Kidney capillary endothelial cell (primary cell): ENCODE measurements around the gene SPEN.
"Not testable (repeated sequence)": the region's sequence is repeated elsewhere in the genome, so short reads cannot be mapped to it uniquely, and the experiment has no call there.

ENCODE experiments used
- DNase-seq: peaks from one replicate; pipeline ENCODE4 v3.0.0-alpha.2; 2018; ENCODE audit warnings: low spot score

SPEN gene

GRCh38 chr1:15858069-15858670, 10.7 kb downstream of the SPEN start:
- no peak for DNase-seq

- DNase-seq: no peak
Observed at GRCh38 chr1:15858672-15859372, 11.3 kb downstream of the SPEN start.

DNA sequence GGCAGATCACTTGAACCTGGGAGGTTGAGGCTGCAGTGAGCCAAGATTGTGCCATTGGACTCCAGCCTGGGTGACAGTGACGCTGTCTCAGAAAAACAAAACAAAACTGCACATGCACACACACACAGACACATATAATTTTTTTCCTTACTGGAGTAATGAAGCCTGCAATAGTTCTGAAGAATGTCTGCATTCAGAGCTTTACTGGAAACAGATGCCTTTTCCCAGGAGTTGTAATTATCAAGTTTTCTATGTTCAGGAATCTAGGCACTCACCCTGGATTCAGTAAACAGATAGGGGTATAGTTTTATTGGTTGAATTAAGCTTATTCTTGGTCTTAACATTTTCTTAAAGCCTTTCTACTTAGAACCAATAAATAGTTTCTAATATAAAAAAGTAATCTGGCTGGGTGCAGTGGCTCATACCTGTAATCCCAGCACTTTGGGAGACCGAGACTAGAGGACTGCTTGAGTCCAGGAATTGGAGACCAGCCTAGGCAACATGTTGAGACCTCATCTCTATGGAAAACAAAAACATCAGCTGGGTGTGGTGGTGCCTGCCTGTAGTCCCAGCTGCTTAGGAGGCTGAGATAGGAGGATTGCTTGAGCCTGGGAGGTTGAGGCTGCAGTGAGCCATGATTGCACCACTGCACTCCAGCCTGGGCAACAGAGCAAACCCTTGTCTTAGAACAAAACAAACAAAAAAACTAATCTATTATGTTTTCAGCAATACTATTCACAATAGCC, 15.8 kb downstream of the SPEN start:
- no peak for DNase-seq

GRCh38 chr1:15866721-15867201, 19.3 kb downstream of the SPEN start:
- DNase-seq: no peak

DNA sequence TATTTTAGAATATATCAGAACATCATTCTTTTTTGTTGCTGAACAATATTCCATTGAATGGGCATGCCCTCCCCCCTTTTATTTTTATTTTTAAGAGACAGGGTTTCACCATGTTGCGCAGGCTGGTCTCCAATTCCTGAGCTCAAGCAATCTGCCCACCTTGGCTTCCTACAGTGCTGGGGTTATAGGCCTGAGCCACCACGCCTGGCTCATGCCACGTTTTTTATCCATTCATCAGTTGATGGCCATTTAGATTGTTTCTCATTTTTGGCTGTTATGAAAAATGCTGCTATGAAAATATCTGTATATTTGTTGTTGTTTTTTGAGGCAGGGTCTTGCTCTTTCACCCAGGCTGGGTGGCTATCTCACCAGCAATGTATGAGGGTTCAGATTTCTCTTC, 19.8 kb downstream of the SPEN start:
- no peak for DNase-seq

GRCh38 chr1:15869413-15869812, 21.9 kb downstream of the SPEN start:
- DNase-seq: no peak

- DNase-seq: no peak
Observed at GRCh38 chr1:15870421-15870820, 22.9 kb downstream of the SPEN start.

DNA sequence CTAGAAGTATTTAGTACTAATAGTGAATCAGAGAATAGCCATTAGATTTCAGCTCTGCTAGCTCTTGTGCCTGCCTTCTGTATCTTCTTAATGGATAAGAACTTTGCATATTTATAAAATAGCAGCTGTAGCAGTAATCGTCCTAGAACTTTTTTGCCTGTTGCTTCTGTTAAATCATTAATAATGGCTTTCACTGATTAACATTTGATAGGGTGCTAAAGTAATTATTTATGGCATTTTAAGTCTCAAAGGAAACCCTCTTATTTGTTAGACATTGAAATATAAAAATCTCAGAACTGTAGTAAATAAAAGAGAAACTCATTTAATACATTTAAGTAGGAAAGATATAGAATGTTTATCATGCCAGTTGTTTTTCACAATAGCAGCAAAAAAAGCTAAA, 27.0 kb downstream of the SPEN start:
- no peak for DNase-seq

DNA sequence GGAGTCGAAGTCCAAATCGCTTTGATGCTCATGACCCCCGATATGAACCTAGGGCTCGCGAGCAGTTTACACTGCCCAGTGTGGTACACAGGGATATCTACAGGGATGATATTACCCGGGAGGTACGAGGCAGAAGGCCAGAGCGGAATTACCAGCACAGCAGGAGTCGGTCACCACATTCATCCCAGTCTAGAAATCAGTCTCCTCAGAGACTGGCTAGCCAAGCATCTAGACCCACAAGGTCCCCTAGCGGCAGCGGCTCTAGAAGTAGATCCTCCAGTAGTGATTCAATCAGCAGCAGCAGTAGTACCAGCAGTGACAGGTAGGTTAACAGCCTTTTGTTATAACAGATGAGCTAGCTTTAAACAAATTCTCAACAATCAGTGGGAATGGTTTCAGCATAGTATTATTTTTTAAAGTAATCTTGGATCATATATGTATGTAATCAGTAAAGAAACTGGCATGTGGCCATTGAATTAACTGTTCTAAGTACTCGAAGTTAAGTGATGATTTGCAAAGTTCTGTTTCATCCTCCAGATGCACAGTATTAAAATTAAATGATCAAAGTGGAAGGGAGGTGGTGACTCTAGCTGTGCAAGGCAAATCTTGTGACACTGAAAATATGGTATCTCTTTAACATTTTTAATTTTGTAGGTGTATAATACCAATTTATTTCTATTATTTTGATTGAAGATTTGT, 29.0 kb downstream of the SPEN start:
- DNase-seq: no peak

DNA sequence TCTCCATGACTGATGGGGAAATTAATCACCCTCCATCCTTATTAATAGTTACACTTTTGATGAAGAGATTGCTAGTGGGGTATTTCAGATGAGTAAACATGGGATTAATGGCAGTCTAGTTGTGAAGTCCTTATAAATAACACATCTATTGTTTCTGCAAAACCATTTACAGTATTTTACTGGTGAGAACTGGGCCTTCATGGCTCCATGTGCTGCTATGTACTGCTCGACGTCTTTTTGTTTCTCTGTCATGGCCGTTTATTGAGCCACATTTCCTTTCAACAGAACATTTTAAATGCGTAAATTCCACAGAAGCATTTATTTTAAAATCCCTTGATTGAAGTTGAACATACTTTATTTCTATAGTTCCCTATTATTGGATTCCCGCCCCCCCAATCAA, 34.5 kb downstream of the SPEN start:
- no peak for DNase-seq

DNA sequence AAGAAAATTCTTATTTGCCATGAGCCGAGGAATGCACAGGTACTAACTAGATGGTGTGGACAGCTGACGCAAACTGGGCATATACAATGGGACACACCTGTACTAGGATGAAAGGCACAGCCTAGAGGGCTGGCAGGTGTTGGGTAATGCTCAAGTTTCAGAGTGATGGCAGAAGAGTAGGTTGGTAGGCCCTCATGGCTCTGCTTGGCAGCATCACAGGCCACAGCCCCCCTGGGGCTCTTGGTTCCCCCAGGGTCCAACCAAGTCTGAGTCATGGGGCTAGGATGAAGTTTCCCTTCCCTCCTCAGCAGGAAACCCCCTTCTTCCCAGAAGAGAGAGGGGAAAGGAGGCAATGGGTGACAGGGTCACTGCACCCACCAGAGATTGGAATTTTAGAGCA, 35.2 kb downstream of the SPEN start:
- DNase-seq: no peak

- DNase-seq: no peak
Observed at GRCh38 chr1:15883326-15883725, 35.8 kb downstream of the SPEN start.

DNA sequence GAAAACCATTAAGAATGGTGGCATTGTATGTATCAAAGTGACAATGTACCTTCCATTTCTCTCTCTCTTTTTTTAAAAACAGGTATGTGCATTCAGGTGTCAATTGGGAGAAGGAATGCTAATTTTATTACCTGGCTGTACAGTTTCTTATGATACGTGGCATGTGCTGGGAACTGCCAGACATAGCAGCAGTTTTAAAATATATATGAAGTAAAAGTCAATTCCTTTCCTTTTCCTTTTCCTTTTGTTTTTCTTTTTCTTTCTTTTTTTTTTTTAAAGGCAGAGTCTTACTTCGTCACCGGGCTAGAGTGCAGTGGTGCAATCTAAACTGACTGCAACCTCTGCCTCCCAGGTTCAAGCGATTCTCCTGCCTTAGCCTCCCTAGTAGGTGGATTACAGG, 37.0 kb downstream of the SPEN start:
- no peak for DNase-seq

DNA sequence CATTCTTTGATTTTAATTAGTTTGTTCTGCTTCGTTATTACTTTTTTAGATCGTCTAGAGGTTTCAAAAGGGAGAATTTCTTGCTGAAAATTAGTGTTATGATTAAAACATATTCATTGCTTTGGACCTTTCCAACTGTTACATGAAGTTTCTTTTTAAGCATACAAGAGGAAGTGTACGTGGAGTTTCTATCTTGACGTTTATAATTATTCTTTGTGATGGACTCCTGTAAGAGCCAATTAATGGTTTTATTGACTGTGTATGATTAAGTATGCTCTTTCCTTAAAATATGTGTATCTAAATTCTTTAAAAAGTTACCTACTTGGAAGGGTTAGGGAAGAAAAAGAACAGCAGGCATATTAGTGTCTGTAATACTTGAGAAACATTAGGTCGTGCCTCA, 37.8 kb downstream of the SPEN start:
- no peak for DNase-seq

DNA sequence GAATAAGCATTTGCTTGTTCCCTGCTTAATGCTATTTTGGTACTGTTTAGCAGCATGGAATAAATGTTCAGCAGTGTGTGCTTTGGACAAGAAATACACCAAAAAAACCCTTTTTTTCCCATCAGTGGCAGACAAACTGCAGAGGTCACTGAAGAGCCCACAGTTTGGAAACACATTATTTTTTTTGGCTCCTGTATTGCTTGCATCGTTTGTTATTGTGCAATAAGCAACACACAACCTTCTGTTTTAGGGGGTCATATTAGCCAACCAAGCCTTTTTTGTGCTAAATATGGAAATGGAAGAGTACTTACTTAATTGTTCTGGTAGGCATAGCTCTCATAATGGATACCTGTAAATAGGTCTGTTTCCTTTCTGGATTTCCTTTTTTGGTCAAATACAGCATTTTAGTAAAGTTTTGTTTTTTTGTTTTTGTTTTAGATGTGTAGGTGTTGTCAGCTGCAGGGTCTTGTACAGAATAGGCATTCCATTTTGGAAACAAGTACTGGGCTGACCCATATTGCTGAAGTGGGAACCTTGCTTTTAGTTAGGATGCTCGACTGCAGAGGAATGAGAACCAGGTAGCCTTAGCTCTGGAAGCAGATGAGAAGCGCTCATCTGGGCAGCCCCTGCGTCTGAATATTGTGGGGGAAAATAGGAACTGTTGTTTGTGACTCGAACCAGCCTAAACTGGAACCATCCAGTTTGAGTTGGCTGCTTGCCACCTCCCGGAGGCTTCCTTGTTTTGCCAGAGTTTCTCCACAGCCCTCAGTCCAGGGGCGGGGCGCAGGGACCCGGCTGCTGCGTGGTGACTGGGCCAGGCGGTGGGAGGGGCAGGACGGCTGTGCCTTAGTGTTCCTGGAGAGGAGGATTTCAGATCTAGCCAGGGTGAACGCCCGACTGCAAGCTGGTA, 38.4 kb downstream of the SPEN start:
- peak; percentile 86 for DNase-seq

DNA sequence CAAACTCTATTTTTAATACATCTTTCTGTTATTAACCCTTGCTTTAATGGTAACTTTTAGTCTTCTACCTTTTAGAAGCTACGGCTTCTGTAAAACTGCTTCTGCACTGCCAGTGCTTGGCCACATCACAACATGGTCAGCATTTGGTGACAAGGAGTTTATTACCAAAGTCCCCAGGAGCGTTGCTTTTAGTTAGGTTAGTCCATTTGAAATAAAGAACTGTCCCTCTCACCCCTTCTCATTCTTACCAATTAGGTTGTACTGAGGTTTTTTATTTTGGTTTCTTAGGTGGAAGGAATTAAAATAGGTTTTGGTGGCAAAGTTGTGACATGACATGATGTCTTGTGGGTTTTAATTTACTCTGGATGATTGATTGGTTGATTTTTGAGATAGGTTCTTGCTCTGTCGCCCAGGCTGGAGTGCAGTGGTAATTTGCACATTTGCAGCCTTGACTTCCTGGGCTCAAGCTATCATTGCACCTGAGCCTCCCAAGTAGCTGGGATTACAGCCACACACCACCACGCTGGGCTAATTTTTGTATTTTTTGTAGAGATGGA, 39.2 kb downstream of the SPEN start:
- no peak for DNase-seq

DNA sequence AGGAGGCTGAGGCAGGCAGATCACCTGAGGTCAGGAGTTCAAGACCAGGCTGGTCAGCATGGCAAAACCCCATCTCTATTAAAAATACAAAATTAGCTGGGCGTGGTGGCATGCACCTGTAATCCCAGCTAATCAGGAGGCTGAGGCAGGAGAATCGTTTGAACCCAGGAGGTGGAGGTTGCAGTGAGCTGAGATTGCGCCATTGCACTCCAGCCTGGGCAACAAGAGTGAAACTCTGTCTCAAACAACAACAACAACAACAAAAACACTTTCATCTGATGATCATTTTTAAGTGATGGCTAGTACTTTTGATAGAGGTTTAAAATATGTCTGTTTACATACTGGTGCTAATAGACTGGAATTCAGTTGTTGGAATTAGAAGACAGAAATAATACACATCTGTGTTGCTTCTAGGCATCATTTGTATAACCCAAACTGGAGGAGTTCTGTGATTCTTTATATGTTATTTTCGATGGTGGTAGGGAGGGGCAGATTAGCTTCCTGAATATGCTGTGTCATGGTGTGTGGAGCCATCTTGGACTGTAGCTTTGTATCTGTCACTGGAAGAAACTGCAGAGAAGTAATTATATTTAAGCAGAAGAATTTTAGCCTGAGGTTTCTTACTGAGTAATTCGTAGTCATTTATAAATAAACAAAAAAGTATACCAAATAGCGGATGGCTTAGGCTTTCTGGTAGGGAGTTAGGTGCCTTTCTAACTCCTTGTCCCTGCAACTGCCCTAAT, 45.5 kb downstream of the SPEN start:
- DNase-seq: not testable (repeated sequence)

DNA sequence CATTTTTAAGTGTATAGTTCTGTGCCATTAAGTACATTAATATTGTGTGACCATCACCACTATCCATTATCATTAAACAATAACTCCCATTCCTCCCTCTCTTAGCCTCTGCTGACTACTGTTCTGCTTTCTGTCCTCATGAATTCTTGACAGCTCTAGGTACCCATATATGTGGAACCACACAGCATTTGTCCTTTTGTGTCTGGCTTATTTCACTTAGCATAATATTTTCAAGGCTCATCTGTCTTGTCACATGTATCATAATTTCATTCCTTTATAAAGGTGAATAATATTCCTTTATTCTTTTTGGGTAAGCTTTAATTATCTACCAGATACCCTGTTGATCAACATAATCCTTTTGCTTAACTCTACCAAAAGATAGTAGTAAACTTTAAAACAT, 47.7 kb downstream of the SPEN start:
- no peak for DNase-seq

GRCh38 chr1:15896841-15897610, 49.5 kb downstream of the SPEN start:
- not testable (repeated sequence) for DNase-seq

- no peak for DNase-seq
Observed at GRCh38 chr1:15899266-15899665, 51.8 kb downstream of the SPEN start.
